Prostate gland (tissue), 2 donors: ENCODE data around the gene SPRR5. TPM values are rescaled to one million over a fixed set of nuclear protein-coding genes. Genes with fewer than 3 reads are reported as not detected.

Source experiments
- DNase-seq: peaks from one replicate; pipeline ENCODE4 v3.0.0-alpha.2; 2019; ENCODE audit warnings: low spot score
- H3K27ac ChIP-seq, 2 donors: fragments of 200-600 bp; sonication (generic); 2 replicates each; pipeline ENCODE4 v1.5.1; 2017 to 2019
- H3K27me3 ChIP-seq: fragments of 200-600 bp; sonication (generic); replicated peaks from 2 replicates; pipeline ENCODE4 v1.5.1; 2019; ENCODE audit not compliant: insufficient read depth
- H3K36me3 ChIP-seq, 2 donors: fragments of 200-600 bp; sonication (generic); 1 replicate in 1 of 2; 2 replicates in 1 of 2; pipeline versions ENCODE4 v1.5.1 to v1.8.1; 2017 to 2019
- H3K4me1 ChIP-seq: fragments of 200-600 bp; sonication (generic); replicated peaks from 2 replicates; pipeline ENCODE4 v1.5.1; 2019
- H3K4me3 ChIP-seq, 2 donors: fragments of 200-600 bp; sonication (generic); 2 replicates each; pipeline ENCODE4 v1.5.1; 2017 to 2019
- H3K9me3 ChIP-seq: fragments of 200-600 bp; sonication (generic); 2 replicates; pipeline ENCODE4 v1.5.1; 2017
- POLR2A ChIP-seq: fragments of 450-650 bp; IDR thresholded peaks from one replicate; pipeline ENCODE4 v1.6.1; 2016; ENCODE audit warnings: antibody characterized with exemption, mild to moderate bottlenecking
- POLR2AphosphoS5 ChIP-seq: sonication (generic); formaldehyde crosslinking; IDR thresholded peaks from one replicate; pipeline ENCODE4 v1.6.1; 2017; ENCODE audit warnings: antibody characterized with exemption
- WGBS: methylation state at CpG from one replicate; pipeline ENCODE4 v1.1.5; 2018; 5-methylcytosine and 5-hydroxymethylcytosine counted together
- intact Hi-C: fragments of 100-400 bp; cut with DNase I; formaldehyde crosslinking; loops from one replicate; pipeline ENCODE4 v1.14.2; 2022
- total RNA-seq, 2 donors: library from RNA; depleted of rRNA; stranded (reverse); fragments of >200 nt; gene quantifications; one replicate each; pipeline ENCODE4 v1.1.0, GENCODE V29; 2016
- TF ChIP-seq, protein P1 (sequence below), 4 experiments: fragments of 200-600 bp in 2 of 4; fragments of 450-650 bp in 2 of 4; sonication (generic) in 2 of 4; IDR thresholded peaks; 1 replicate in 3 of 4; 2 replicates in 1 of 4; pipeline ENCODE4 v1.5.1; 2016 to 2019; ENCODE audit warnings: antibody characterized with exemption in 4 of 4, mild to moderate bottlenecking in 2 of 4, moderate library complexity in 2 of 4

The SPRR5 gene
- total RNA-seq, 2 donors from 2014 or later = not detected

- H3K4me1 ChIP-seq = no peaks in the 10 kb centered on the region
- no peaks in the 10 kb centered on the region for H3K27me3 ChIP-seq
- H3K36me3 ChIP-seq = no peaks in the 10 kb centered on the region
- intact Hi-C loops = no loop called here
- no peaks in the 10 kb centered on the region for H3K9me3 ChIP-seq
- H3K27ac ChIP-seq = no peak overlapping the region
- no peak overlapping the region for H3K4me3 ChIP-seq
- 87% methylated on average over 3 of the region's 3 CpGs for WGBS
- TF ChIP-seq, protein P1, sequence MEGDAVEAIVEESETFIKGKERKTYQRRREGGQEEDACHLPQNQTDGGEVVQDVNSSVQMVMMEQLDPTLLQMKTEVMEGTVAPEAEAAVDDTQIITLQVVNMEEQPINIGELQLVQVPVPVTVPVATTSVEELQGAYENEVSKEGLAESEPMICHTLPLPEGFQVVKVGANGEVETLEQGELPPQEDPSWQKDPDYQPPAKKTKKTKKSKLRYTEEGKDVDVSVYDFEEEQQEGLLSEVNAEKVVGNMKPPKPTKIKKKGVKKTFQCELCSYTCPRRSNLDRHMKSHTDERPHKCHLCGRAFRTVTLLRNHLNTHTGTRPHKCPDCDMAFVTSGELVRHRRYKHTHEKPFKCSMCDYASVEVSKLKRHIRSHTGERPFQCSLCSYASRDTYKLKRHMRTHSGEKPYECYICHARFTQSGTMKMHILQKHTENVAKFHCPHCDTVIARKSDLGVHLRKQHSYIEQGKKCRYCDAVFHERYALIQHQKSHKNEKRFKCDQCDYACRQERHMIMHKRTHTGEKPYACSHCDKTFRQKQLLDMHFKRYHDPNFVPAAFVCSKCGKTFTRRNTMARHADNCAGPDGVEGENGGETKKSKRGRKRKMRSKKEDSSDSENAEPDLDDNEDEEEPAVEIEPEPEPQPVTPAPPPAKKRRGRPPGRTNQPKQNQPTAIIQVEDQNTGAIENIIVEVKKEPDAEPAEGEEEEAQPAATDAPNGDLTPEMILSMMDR (IDR thresholded peaks at IDR 0.05) = no peak
- TF ChIP-seq POLR2AphosphoS5 = no peak
- no peak for TF ChIP-seq POLR2A
- DNase-seq = no peak
Observed at GRCh38 chr1:152957561-152957960, 10.6 kb downstream of the SPRR5 start.

DNA sequence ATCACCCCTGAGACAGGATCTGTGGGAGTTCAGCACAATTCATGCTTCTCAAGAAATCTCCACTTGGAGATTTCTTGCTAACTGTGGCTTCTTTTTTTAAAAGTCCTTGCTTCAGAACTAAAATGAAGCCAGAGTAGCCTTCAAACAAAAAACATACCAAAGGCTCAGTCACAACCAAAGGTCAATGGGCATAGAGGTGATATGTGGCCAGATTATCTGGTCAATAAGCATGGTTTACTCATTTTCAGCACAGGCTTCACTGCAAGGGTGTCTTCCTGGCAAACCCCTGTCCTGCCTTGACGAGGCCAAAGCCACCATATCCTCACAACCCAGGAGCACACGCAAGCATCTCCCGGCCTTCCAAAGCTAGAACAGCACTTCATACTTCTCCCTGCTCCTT lies 12.3 kb downstream of the SPRR5 start:
- no peak for DNase-seq
- Histone ChIP-seq H3K27ac (no peak overlapping the region), H3K4me1 (no peaks in the 10 kb centered on the region), H3K27me3 (no peaks in the 10 kb centered on the region), H3K4me3 (no peak overlapping the region), H3K36me3 (no peaks in the 10 kb centered on the region), H3K9me3 (no peaks in the 10 kb centered on the region)
- intact Hi-C loops = no loop called here
- 88% methylated on average over 3 of the region's 3 CpGs for WGBS
- TF ChIP-seq, protein P1 (IDR thresholded peaks at IDR 0.05) = no peak
- no peak for TF ChIP-seq POLR2AphosphoS5
- TF ChIP-seq POLR2A = no peak

DNA sequence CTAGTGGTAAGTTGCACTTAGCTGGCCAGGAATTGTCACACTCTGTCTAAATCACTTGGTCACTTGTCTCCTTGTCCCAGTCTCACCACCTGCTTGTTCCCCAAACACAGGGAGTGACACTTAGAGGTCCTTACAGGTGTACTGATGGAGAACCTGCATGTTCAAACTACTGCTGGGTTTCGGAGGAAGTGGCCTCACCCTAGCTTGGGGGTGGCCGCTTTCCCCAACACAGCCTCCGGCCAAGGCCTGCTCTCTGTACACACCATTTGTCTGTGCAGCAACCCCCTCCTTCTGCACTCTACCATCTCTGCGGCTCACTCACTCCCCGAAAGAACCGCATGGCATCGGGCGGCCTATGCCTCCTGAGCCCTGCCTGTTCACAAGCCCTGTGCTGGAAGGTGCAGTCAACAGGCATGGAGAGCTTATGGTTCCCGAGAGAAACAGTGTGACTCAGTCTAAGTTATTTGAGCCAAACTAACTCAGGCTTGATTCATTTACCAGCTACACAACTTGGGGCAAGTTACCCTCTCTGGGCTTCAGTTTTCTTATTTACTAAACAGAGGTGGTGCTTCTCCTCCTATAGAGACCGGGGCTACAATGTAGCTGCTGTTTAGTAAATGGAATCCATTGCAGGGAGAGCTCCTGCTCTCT lies 12.9 kb downstream of the SPRR5 start:
- WGBS = 94% methylated on average over 10 of the region's 10 CpGs

GRCh38 chr1:152960452-152961044 lies 13.5 kb downstream of the SPRR5 start:
- WGBS = 60% methylated on average over 10 of the region's 10 CpGs
- no peak for DNase-seq
- TF ChIP-seq, protein P1 (IDR thresholded peaks at IDR 0.05) = no peak
- TF ChIP-seq POLR2A = no peak
- no peak for TF ChIP-seq POLR2AphosphoS5

More for the DNA sequence above, 12.9 kb downstream of the SPRR5 start:
- intact Hi-C loops = no loop called here
- H3K27me3 ChIP-seq = no peaks in the 10 kb centered on the region
- no peak overlapping the region for H3K4me3 ChIP-seq
- H3K4me1 ChIP-seq = no peaks in the 10 kb centered on the region
- H3K27ac ChIP-seq = no peak overlapping the region
- H3K36me3 ChIP-seq = no peaks in the 10 kb centered on the region
- H3K9me3 ChIP-seq = no peaks in the 10 kb centered on the region
- no peak for DNase-seq
- TF ChIP-seq, protein P1 (IDR thresholded peaks at IDR 0.05) = no peak
- TF ChIP-seq POLR2AphosphoS5 (no peak), POLR2A (no peak)

More at GRCh38 chr1:152960452-152961044, 13.5 kb downstream of the SPRR5 start:
- no peaks in the 10 kb centered on the region for H3K9me3 ChIP-seq
- H3K36me3 ChIP-seq = no peaks in the 10 kb centered on the region
- H3K4me3 ChIP-seq = no peak overlapping the region
- H3K27ac ChIP-seq = no peak overlapping the region
- H3K4me1 ChIP-seq = no peaks in the 10 kb centered on the region
- no peaks in the 10 kb centered on the region for H3K27me3 ChIP-seq
- intact Hi-C loops = no loop called here
